ENCODE results near the gene SPEM1.

SPEM1 gene

GRCh38 chr17:7403043-7403726, 16.9 kb upstream of the SPEM1 start:
- DNase-seq, result peak; percentile 4

GRCh38 chr17:7403727-7403976, 16.5 kb upstream of the SPEM1 start:
- DNase-seq, result no peak

GRCh38 chr17:7403977-7404736, 16.0 kb upstream of the SPEM1 start, which contains the start of gene TMEM256:
Gene TMEM256, minus strand, starts transcription at chr17:7404097. Its CDS starts 13 bp downstream, at chr17:7404084.
- peak; percentile 97 for DNase-seq

GRCh38 chr17:7404737-7405349, 15.3 kb upstream of the SPEM1 start:
- DNase-seq, result peak; percentile 72

GRCh38 chr17:7405350-7406234, 14.5 kb upstream of the SPEM1 start:
- DNase-seq, result no peak

- DNase-seq, result no peak
These were observed 13.8 kb upstream of the SPEM1 start for GRCh38 chr17:7406235-7406825.

GRCh38 chr17:7407082-7407481, 13.0 kb upstream of the SPEM1 start:
- DNase-seq, result no peak

GRCh38 chr17:7407485-7408251, 12.5 kb upstream of the SPEM1 start, which contains the start of gene NLGN2:
Gene NLGN2, plus strand, starts transcription at chr17:7407845. Its CDS starts 411 bp downstream, at chr17:7408256.
- DNase-seq, result no peak

- peak; percentile 48 for DNase-seq
These were observed 11.8 kb upstream of the SPEM1 start for GRCh38 chr17:7408252-7408727.

- no peak for DNase-seq
These were observed 11.3 kb upstream of the SPEM1 start for GRCh38 chr17:7408863-7409262.

- no peak for DNase-seq
These were observed 10.4 kb upstream of the SPEM1 start for GRCh38 chr17:7409716-7410115.

GRCh38 chr17:7410634-7411426, 9.3 kb upstream of the SPEM1 start:
- DNase-seq, result no peak

- no peak for DNase-seq
These were observed 8.7 kb upstream of the SPEM1 start for GRCh38 chr17:7411427-7411750.

- DNase-seq, result no peak
These were observed 6.7 kb upstream of the SPEM1 start for GRCh38 chr17:7413346-7413985.

GRCh38 chr17:7414837-7415236, 5.3 kb upstream of the SPEM1 start:
- DNase-seq, result no peak

- DNase-seq, result no peak
These were observed 4.3 kb upstream of the SPEM1 start for GRCh38 chr17:7415784-7416183.

- DNase-seq, result no peak
These were observed 3.8 kb upstream of the SPEM1 start for GRCh38 chr17:7416323-7416722.

GRCh38 chr17:7417056-7417655, 3.0 kb upstream of the SPEM1 start:
- no peak for DNase-seq

GRCh38 chr17:7418472-7419152, 1.5 kb upstream of the SPEM1 start:
- DNase-seq, result no peak
